ENCODE measurements around the gene RNF213.

- TF ChIP-seq CTCF (IDR thresholded peaks at IDR 0.05 in 2 of 3, conservative IDR thresholded peaks at IDR 0.05 in 1 of 3; ENCODE audit: borderline replicate concordance in 1 of 3, insufficient read depth in 1 of 3, low read depth in 2 of 3, low read length in 2 of 3) (no peak), CEBPB (IDR thresholded peaks at IDR 0.05; ENCODE audit: low read depth) (no peak), SIN3A (IDR thresholded peaks at IDR 0.05; ENCODE audit: low read depth) (no peak), FOSL1 (IDR thresholded peaks at IDR 0.05; ENCODE audit: low read depth) (no peak), ZNF274 (IDR thresholded peaks at IDR 0.05; ENCODE audit: low read depth, low read length) (no peak), JUND (IDR thresholded peaks at IDR 0.05) (no peak), EZH2phosphoT487 (IDR thresholded peaks at IDR 0.05; ENCODE audit: borderline replicate concordance) (no peak), POLR2AphosphoS5 (IDR thresholded peaks at IDR 0.05; ENCODE audit: low read depth, low read length) (no peak), REST (IDR thresholded peaks at IDR 0.05; ENCODE audit: low read depth) (no peak), ELF1 (IDR thresholded peaks at IDR 0.05; ENCODE audit: borderline replicate concordance, low read depth) (no peak)
Measured at GRCh38 chr17:80287038-80287437, 26.4 kb downstream of the RNF213 start.
